ENCODE data around the gene PTPRD. TPM values are rescaled to one million over a fixed set of nuclear protein-coding genes. Genes with fewer than 3 reads are reported as not detected.

The PTPRD gene
- total RNA-seq, 1 donor from 2014 or later = 197 TPM

- Mint-ChIP-seq H3K27ac (no peak overlapping the region), H3K27me3 (no peaks in the 10 kb centered on the region), H3K4me3 (no peak overlapping the region), H3K9me3 (no peaks in the 10 kb centered on the region), H3K36me3 (no peaks in the 10 kb centered on the region), H3K4me1 (ENCODE audit: unreplicated experiment) (peaks cover 23% of the 10 kb centered on the region)
- TF ChIP-seq CTCF (conservative IDR thresholded peaks at IDR 0.05) = no peak
- DNase-seq (ENCODE audit: extremely low spot score, unreplicated experiment) = no peak
Measured at GRCh38 chr9:8653111-8653510, 1959.7 kb downstream of the PTPRD start.

GRCh38 chr9:8652255-8652654, 1960.5 kb downstream of the PTPRD start:
- no peak for DNase-seq (ENCODE audit: extremely low spot score, unreplicated experiment)
- no peaks in the 10 kb centered on the region for H3K9me3 Mint-ChIP-seq
- no peaks in the 10 kb centered on the region for H3K27me3 Mint-ChIP-seq
- no peak overlapping the region for H3K27ac Mint-ChIP-seq
- no peaks in the 10 kb centered on the region for H3K36me3 Mint-ChIP-seq
- TF ChIP-seq CTCF (conservative IDR thresholded peaks at IDR 0.05) = no peak
- H3K4me1 Mint-ChIP-seq (ENCODE audit: unreplicated experiment) = peaks cover 23% of the 10 kb centered on the region
- no peak overlapping the region for H3K4me3 Mint-ChIP-seq

- Mint-ChIP-seq H3K27me3 (no peaks in the 10 kb centered on the region), H3K36me3 (no peaks in the 10 kb centered on the region), H3K4me3 (no peak overlapping the region), H3K27ac (no peak overlapping the region), H3K4me1 (ENCODE audit: unreplicated experiment) (peaks cover 23% of the 10 kb centered on the region), H3K9me3 (no peaks in the 10 kb centered on the region)
- no peak for TF ChIP-seq CTCF (conservative IDR thresholded peaks at IDR 0.05)
- no peak for DNase-seq (ENCODE audit: extremely low spot score, unreplicated experiment)
Measured at GRCh38 chr9:8651846-8652215, 1961.0 kb downstream of the PTPRD start.

DNA sequence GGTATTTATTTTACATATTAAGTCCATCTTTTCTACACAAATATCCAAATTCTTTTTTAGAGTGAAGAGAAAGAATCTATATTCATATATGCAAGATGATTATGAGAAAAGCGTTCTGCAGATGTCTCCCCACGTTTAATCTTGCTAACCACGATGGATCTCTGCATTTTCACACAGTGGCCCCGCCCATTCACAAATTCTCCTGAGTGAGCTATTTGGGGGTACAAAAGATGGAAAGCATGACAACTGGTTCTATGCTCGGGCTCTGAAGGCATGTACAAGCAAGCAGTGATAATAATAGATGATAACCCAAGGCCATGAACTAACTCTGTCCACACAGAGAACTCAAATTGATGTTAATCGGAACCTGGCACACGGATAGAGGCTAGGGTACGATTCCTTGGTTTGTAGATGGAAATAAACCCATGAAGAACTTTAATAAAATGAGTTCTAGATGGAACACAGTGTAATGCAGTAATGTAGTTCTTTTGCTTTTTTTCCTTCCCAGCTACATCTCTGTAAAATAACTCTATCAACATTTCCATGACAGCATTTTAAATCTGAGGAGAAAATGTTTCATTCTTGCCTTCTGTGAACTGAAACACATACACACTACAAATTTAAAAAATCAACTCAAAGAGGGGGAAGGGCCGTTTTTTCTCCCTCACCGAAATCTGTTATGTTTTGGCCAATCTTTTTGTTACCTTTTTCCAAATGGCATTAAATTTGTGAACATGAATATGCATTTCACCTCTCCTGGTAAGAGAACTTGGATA, 1961.5 kb downstream of the PTPRD start:
- Mint-ChIP-seq H3K4me3 (no peak overlapping the region), H3K36me3 (no peaks in the 10 kb centered on the region), H3K4me1 (ENCODE audit: unreplicated experiment) (peaks cover 23% of the 10 kb centered on the region), H3K27ac (no peak overlapping the region), H3K9me3 (no peaks in the 10 kb centered on the region), H3K27me3 (no peaks in the 10 kb centered on the region)
- TF ChIP-seq CTCF (conservative IDR thresholded peaks at IDR 0.05) = no peak
- DNase-seq (ENCODE audit: extremely low spot score, unreplicated experiment) = no peak

- TF ChIP-seq CTCF (conservative IDR thresholded peaks at IDR 0.05) = no peak
- Mint-ChIP-seq H3K27ac (no peak overlapping the region), H3K4me1 (ENCODE audit: unreplicated experiment) (peaks cover 23% of the 10 kb centered on the region), H3K36me3 (peaks cover 5% of the 10 kb centered on the region), H3K27me3 (no peaks in the 10 kb centered on the region), H3K4me3 (no peak overlapping the region), H3K9me3 (no peaks in the 10 kb centered on the region)
- DNase-seq (ENCODE audit: extremely low spot score, unreplicated experiment) = no peak
Measured at GRCh38 chr9:8649807-8650206, 1963.0 kb downstream of the PTPRD start.
